GF-D8 (cell line): ENCODE data around the gene DRC7.
"Not testable (repeated sequence)": the region's sequence is repeated elsewhere in the genome, so short reads cannot be mapped to it uniquely, and the experiment has no call there.

ENCODE experiments used
- DNase-seq: peaks from one replicate; lab custom pipeline; 2025; lab: John Stamatoyannopoulos, UW

DRC7 gene

DNA sequence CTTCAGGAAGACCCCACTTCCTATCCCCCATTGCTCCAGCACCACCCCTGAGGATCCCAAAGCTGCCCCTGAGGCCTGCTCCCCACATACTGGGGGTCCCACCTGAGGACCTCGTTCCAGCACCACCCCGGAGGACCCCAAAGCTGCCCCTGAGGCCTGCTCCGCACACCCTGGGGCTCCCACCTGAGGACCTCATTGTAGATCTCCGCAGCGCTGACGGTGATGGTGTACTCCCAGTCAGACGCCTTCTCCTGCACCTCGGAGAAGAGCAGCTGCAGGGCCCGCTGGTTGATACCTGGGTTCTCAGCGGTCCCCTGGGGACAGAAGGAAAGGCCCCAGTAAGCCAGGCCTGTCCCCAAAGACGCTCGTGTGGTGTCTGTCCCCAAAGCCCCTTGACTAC, 67.4 kb downstream of the DRC7 start:
- no peak for DNase-seq

DNA sequence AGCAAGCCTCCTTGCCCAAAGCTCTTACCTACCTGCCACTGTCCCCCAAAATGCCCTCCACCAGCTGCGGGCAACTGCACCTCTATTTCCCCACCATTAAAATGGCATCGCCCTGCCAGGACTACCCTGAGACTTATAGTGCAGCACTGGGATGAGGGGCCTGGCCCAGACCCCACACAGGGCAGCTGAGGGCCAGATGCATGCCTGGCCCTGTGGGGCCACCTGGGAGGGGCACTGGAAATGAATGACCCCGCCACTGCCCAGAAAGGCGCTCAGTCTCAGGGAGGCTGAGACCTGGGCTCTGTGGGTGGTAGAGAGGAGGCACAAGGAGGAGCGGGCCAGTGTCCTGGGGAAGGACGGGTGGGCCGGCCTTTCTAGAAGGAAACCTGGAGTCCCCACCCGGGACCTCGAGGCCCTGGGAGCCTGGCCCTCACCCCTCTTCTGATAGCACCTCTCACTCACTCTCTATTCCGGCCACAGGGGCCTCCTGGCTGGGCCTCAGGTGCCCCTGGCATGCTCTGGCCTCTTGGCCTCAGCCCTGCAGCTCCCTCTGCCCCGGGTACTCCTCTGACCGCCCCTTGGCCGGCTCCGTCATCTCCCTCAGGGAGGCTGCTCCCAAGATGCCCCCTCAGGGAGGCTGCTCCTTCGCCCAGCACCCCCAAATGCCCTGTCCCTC, 67.9 kb downstream of the DRC7 start:
- no peak for DNase-seq

DNA sequence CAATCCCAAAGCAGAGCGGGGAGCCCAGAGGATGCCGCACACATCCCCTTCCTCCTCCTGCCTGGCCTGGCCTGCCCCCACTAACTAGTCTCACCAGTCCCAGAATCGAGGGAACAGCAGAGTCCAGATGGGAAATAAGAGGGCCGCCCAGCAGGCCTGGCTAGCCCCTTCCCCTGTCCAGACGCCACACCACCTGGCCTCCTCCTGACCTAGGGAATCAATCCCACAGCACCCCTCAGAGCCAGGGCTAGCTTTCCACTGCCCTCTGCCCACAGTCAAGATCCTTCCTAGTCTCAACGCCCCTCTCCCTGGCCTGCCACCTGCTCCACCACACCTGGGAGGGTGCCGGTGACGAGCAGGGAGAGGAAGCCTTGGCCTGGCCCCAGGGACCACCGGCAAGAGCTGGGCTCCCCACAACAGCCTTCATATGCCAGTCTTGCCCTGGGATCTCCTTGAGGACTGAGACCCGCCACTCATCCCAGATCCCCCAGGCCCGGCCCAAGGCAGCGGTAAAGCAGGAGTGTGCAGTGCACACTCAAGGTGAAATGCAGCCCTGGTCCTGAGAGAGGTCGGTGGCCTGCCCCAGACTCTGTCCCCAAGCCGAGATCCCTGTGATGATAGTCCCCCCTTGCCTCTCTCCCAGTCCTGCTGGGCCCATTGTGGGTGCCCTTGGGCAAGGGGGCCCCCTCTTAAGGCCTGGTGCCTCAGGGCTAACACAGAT, 68.8 kb downstream of the DRC7 start:
- no peak for DNase-seq

DNA sequence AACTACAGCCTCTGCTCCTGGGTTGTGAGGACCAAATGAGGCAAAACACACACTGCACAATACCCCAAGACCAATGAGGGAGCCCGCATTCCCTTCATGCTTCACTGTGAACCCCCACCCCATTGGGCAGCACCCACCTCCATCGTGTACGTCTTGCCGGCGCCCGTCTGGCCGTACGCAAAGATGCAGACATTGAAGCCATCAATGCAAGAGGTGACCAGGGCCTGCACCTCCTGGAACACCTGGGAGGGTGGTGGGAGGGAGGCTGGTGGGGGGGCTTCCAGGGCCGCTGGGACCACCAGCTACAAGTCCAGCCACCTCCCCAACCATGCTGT, 69.4 kb downstream of the DRC7 start:
- no peak for DNase-seq

DNA sequence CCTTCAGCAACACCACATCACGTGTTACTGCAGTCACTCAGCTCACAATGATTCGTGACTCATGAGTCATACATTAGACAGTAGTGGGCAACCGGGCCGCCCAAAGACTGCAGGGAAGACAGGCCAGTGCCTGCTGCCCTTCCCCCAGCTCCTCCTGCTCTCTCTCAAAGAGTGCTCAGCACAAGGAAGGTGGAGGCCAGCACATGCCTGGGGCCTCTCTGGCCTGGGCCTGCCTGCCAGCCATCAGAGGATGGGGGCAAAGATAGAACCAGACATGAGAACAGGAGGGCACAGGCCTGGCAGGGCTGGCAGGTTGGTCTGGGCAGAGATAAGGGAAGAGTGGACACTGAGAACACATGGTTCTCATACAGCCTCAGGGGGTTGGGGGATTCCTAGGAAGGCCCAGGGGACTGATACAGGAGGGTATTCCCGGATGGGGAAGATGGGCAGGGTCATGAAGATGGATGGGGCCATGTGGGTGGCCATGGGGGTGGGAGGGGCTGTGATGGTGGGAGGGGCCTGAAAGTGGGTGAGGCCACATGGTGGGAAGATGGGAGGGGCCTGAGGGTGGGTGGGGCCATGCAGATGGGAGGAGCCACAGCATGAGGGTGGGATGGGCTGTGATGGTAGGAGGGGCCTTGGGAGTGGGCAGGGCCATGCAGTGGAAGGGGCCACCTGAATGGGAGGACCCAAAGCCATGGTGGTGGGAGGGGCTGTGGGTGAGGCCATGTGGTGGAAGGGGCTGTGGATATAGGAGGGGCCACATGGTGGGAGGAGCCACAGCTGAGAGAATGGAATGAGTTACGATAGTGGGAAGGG, 69.9 kb downstream of the DRC7 start:
- DNase-seq = no peak

DNA sequence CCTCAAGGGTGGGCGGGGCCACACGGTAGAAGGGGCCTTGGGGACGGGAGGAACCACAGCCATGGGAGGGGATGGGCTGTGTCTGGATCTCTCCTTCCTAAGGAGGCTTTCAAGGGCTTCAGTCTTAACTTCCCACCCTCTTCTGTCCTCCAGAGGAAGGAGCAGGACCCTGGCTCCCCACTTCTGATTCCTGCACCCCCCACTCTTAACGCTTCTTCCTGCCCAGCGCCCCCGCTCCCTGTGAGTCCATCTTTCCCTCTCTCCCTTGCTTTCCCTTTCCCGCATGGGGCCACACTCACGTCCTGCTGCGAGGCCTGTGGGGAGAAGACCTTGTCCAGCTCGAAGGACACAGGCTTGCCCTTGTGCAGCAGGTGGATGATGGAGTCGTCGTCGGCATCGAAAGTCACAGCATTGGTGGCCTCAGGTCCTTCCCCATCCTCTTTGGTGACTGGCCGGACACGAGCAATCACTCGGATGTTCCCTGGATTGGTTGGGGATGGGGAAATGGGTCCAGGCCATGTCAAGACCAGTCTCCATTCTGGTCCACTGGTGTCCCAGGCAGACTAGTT, 70.6 kb downstream of the DRC7 start:
- DNase-seq = no peak

DNA sequence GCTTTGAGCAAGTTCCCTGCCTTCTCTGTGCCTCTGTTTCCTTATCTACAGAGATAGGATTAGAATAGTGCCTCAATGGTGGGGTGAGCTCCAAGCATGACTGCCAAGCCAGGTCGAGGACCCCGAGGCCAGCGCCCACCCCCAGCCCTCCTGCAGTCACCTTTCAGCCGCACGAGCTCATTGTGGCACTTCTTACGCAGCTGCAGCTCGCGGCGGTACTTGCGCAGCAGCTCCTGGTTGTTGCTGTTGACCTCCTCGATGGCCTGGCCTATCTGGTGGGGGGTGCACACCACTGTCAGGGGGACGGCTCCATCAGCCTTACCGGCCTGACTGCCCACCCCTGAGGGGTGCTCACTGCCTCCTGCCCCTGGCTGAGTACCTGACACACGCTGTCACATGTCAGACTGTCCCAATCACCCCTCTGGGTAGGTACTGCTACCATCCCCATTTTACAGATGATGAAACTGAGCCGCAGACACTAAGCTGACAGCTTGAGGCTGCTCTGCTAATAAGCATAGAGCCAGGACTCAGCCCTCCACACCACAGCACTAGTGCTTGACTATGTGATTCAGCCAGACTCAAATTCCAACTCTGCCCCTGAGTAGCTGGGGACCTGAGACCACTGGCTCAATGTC, 72.2 kb downstream of the DRC7 start:
- no peak for DNase-seq

DNA sequence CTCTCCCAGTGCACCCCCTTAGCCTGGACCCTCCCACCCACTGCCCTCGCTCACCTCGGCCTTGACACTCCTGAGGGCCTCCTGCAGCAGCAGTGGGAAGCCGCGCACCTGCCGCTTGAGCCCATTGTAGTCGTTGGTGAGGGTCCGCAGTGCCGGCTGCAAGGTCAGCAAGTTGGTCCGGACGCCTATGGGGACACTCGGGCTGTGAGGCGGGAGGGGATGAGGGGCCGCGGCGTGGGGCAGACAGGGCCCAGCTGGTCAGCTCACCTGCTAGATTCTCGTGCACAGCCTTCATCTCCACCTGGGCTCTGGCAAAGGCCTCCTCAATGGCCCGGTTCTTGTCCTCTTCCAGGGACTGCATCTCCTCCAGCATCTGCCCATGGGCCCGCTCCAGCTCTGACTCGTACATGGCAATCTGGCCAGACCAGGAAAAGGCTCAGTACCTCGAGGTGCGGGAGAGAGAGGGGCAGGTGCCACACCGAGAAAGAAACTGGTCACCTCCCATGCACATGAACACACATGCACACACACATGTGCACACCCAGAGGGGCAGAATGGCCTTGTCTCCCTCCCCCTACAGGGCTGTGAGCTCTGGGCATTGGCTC, 75.0 kb downstream of the DRC7 start:
- no peak for DNase-seq

DNA sequence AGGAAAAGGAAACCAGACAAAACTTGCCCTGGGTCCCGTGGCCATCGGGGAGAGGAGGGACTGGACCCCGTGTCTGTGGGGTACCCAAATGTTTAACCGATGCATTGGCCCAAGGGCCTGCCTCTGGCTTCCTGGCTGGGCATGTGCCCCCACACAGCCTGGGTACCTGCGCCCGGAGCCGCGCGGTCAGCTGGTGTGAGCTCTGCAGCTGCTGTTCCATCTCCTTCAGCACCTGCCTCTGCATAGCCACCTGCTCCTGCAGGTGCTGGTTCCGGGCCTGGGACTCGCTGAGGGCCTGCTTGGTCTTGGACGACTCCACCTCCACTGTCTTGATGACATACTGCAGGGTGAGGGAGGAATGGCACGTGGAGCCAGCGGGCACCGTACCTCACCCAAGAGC, 75.8 kb downstream of the DRC7 start:
- DNase-seq = no peak

DNA sequence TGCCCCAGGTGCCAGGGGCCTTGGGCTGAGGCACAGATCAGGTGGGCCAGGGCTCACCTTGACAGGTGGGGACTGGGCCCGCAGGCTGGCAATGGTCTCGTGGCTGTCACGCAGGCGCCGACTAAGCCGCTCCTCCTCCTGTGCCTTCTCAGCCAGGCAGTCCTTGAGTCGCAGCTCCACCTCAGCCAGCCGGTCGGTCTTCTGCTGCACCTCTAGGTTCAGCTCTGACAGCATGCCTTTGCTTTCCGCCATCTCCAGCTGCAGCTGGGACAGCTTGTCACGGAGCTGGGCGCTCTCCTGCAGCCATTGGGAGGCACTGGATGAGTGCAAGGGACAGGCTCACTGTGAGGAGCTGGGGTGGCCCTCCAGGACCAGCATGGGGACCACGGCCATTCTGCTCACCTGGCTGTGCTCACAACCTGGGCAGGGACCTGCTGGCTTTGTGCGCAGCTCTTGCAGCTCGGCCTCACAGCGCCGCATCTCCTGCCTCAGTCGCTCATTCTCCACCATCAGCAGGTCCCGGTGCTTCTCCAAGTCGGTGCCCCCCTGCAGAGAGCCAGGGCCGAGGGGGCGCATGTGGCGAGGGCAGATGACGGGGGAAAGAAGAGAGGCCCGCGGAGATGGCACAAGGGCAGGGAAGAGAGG, 76.7 kb downstream of the DRC7 start:
- no peak for DNase-seq

DNA sequence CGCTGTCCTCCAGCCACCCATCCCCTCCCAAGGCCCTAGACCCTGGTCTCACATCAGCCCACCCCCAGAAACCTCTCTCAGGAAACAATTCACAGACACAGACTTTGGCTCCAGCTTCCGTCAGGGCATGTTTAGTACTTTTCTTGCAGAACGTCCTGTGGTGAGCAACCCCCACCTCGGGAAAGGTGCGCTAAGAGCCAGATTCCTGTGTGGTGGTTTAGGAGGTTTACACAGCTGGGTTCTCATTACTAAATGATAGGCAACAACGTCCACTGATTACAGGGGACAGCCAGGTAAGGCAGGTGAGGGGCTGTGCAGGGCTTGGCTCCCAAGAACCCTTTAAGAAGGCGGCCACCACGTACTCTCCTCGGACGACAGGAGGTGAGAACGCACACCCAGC, 78.4 kb downstream of the DRC7 start:
- no peak for DNase-seq

DNA sequence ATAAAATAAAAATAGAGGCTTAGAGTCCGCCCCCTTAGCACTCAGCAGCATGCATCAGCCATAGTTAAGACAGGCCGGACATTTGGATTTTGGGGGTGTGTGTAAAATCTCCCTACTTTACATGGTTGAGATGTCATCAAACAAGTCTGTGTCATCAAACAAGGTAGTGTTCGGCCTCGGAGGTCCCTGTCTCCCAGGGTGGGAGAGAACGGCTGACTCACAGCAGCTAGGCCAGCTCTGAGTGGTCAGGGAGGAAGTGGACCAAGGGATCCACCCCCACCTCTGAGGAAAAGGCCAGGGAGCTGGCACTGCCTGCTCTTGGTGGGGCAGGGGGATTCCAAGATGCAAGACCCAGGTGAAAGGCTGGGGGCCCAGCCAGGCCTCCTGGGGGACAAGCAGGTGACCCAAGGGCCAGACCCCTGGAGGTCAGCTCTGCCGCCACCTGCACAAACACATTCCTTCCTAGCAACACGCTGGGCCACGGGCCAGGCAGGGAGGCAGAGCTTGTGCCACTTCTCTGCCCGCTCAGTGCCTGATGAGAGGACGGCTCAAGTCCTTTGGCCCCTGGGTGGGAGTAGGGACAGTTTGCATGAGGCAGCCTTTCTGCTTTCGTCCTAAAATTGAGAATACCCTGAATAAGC, 79.2 kb downstream of the DRC7 start:
- DNase-seq = no peak

DNA sequence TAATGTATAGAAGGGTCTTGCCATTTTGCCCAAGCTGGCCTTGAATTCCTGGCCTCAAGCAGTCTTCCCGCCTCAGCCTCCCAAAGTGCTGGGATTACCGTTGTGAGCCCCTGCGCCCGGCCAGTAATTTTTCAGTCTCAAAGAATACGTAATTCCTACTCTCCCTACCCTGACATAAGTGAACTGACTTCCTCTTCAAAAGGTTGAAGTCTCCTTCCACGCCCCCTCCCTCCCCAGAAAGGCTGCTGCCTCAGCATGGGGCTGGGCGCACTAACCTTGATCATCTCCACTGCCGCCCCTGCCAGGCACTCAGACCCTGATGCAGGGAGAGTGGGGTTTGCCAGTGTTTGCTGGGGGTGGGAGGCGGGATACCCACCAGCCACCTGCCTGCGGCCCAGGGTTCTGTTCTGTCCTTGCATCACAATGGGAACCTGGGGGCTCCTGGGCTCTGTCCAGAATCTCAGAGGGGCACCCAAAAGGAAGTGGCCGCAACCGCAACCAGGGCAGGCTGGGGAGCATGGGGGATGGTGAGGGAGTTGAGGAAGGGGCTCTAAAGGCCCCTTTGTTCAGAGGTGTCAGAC, 80.2 kb downstream of the DRC7 start:
- DNase-seq = no peak

DNA sequence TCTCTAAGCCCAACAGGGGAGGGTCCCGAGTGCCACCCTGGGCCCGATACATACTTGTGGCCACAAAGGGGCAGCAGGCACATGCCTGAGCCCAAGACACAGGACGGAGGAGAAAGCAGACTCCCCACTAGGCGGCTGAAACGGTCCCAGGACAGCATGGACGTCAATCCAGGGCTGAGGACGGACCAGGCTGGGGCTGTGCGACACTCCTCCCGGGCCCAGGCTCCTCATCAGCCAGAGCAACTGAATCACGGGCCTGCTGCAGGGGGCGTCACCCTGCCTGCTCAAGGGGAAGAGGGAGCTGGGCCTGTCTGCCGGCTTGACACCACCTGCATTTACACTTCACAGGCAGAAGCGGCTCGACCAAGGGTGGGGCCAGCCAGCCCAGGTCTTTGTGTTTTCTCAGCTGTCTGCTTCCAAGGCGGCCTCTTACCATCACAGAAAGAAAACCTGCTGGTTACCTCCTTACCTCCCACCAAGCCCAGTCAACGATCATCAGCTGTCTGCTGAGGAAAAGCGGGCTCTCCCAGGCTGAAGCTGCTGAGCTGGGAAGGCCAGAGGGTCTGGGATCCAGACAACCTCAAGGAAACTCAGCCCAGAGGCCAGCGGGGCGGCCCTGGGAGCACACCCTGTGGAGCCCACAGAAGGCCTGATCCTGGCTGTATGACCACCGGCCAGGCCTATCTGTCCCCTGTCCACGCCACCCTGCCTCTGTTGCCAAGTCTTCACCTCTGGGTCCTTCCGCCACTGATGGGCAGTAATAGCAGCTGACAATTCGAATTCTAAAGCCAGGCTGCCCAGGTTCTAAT, 81.3 kb downstream of the DRC7 start:
- no peak for DNase-seq

DNA sequence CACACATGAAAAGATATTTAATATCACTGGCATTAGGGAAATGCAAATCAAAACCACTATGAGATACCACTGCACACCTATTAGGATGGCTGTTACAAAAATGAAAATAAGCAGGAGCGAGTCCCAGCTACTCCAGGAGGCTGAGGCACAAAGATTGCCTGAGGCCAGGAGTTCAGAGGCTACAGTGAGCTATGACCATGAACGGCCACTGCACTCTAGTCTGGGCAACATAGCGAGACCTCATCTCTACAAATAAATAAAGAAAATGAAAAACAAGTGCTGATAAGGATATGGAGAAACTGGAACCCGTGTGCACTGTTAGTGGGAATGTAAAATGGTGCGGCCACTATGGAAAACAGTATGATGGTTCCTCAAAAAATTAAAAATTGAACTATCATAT, 84.1 kb downstream of the DRC7 start:
- DNase-seq = no peak

DNA sequence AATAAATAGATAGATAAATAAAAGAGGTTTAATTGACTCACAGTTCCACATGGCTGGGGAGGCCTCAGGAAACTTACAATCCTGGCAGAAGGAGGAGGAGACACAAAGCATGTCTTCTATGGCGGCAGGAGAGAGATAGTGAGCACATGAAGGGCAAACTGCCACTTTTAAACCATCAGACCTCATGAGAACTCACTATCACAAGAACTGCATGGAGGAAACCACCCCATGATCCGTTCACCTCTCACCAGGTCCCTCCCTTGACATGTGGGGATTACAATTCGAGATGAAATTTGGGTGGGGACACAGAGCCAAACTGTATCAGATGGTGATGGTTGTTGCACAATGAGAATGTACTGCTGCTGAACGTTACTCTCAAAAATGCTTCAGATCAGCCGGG, 85.2 kb downstream of the DRC7 start:
- DNase-seq = not testable (repeated sequence)

DNA sequence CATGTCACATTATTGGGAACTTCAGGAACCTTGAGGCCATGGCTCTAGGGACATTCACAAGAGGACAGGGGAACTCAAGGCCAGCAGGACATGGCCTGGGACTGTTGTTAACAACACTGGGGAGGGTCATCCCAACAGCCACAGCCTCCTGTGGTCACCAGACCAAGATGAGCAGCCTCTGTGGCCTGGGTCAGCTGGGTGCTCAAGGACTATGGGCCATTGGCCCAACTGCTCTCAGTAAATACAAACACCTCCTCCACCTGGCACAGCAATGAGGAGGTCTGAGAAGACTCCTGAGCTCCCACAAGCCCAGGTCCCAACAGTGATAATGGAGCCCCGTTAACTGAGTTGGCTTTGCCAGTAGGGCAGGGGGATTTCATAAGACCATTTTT, 86.7 kb downstream of the DRC7 start:
- no peak for DNase-seq
